Measurements from ENCODE around the gene GNG12. TPM values are rescaled to one million over a fixed set of nuclear protein-coding genes. Genes with fewer than 3 reads are reported as not detected.

GNG12 gene
- total RNA-seq, 1 experiment from 2014 or later, result 70.0 TPM

- ChIA-PET POLR2A (no interaction called here), CTCF (no interaction called here)
- Histone ChIP-seq H3K27ac (ENCODE audit: low read length) (no peak overlapping the region), H3K4me1 (ENCODE audit: control insufficient read depth, insufficient read depth, low read length) (peaks cover 29% of the 10 kb centered on the region), H3K36me3 (ENCODE audit: control insufficient read depth, insufficient read depth, low read length) (no peaks in the 10 kb centered on the region), H3K4me3 (ENCODE audit: low read depth in 2 of 2, low read length in 2 of 2) (no peak overlapping the region), H3K27me3 (ENCODE audit: control insufficient read depth, insufficient read depth, low read length) (no peaks in the 10 kb centered on the region), H3K9me3 (ENCODE audit: control insufficient read depth, insufficient read depth, low read depth, low read length) (no peaks in the 10 kb centered on the region)
- no peak for DNase-seq (ENCODE audit: low read depth, low spot score)
- no peak for TF ChIP-seq SIN3A (IDR thresholded peaks at IDR 0.05; ENCODE audit: borderline replicate concordance, insufficient read depth, low read depth, low read length)
- no peak for TF ChIP-seq CTCF (IDR thresholded peaks at IDR 0.05)
- TF ChIP-seq REST (IDR thresholded peaks at IDR 0.05; ENCODE audit: insufficient read depth in 1 of 2, low read depth in 2 of 2, low read length in 1 of 2), result no peak
- TF ChIP-seq POLR2AphosphoS5 (IDR thresholded peaks at IDR 0.05; ENCODE audit: low read depth, low read length), result no peak
- no peak for TF ChIP-seq TCF7L2 (IDR thresholded peaks at IDR 0.05; ENCODE audit: low read depth, low read length)
- intact Hi-C loops (cut with micrococcal nuclease; ENCODE audit: unreplicated experiment) (no loop called here), in situ Hi-C loops (cut with HindIII; ENCODE audit: low pct_unique_long_range_greater_than_20kb, low sequenced_read_pairs) (no loop called here)
- ATAC-seq, result no peak
- no TSS peak for BruUV-seq (replicated peaks)
Measured at GRCh38 chr1:67790201-67790692, 43.0 kb downstream of the GNG12 start.

- ATAC-seq (no peak), DNase-seq (ENCODE audit: low read depth, low spot score) (no peak)
- no peak overlapping the region for H3K27ac ChIP-seq (ENCODE audit: low read length)
- no peaks in the 10 kb centered on the region for H3K27me3 ChIP-seq (ENCODE audit: control insufficient read depth, insufficient read depth, low read length)
- ChIA-PET POLR2A (no interaction called here), CTCF (no interaction called here)
- H3K36me3 ChIP-seq (ENCODE audit: control insufficient read depth, insufficient read depth, low read length), result no peaks in the 10 kb centered on the region
- H3K4me1 ChIP-seq (ENCODE audit: control insufficient read depth, insufficient read depth, low read length), result peaks cover 29% of the 10 kb centered on the region
- no peak overlapping the region for H3K4me3 ChIP-seq (ENCODE audit: low read depth in 2 of 2, low read length in 2 of 2)
- no peaks in the 10 kb centered on the region for H3K9me3 ChIP-seq (ENCODE audit: control insufficient read depth, insufficient read depth, low read depth, low read length)
- no peak for TF ChIP-seq SIN3A (IDR thresholded peaks at IDR 0.05; ENCODE audit: borderline replicate concordance, insufficient read depth, low read depth, low read length)
- TF ChIP-seq CTCF (IDR thresholded peaks at IDR 0.05), result no peak
- no peak for TF ChIP-seq REST (IDR thresholded peaks at IDR 0.05; ENCODE audit: insufficient read depth in 1 of 2, low read depth in 2 of 2, low read length in 1 of 2)
- TF ChIP-seq POLR2AphosphoS5 (IDR thresholded peaks at IDR 0.05; ENCODE audit: low read depth, low read length), result no peak
- TF ChIP-seq TCF7L2 (IDR thresholded peaks at IDR 0.05; ENCODE audit: low read depth, low read length), result no peak
- intact Hi-C loops (cut with micrococcal nuclease; ENCODE audit: unreplicated experiment), result no loop called here
- in situ Hi-C loops (cut with HindIII; ENCODE audit: low pct_unique_long_range_greater_than_20kb, low sequenced_read_pairs), result no loop called here
- BruUV-seq (replicated peaks), result no TSS peak
Measured at GRCh38 chr1:67789551-67789950, 43.7 kb downstream of the GNG12 start.

All from Panc1 (cell line).